Choroid plexus epithelial cell (primary cell): Measurements from ENCODE around the gene LDAH.

Source experiments
- DNase-seq: peaks from one replicate; pipeline ENCODE4 v3.0.0-alpha.2; 2010; ENCODE audit warnings: low read depth
- H3K4me3 ChIP-seq: 2 replicates; pipeline ENCODE4 v1.5.1; 2011; ENCODE audit warnings: low read depth, mild to moderate bottlenecking, control low read depth, low read length, moderate library complexity
- TF ChIP-seq, protein P1 (sequence below): conservative IDR thresholded peaks from 2 replicates; pipeline ENCODE4 v1.5.1; 2011; ENCODE audit warnings: low read depth, mild to moderate bottlenecking, control low read depth, inconsistent platforms, low read length, moderate library complexity

LDAH gene

GRCh38 chr2:20822535-20823490, at the start of gene LDAH:
Gene LDAH (minus strand): TSS chr2:20823101. CDS start chr2:20801463, 21,638 bp downstream.
- peak within 1 kb of the TSS; percentile 91 for H3K4me3 ChIP-seq
- TF ChIP-seq, protein P1, sequence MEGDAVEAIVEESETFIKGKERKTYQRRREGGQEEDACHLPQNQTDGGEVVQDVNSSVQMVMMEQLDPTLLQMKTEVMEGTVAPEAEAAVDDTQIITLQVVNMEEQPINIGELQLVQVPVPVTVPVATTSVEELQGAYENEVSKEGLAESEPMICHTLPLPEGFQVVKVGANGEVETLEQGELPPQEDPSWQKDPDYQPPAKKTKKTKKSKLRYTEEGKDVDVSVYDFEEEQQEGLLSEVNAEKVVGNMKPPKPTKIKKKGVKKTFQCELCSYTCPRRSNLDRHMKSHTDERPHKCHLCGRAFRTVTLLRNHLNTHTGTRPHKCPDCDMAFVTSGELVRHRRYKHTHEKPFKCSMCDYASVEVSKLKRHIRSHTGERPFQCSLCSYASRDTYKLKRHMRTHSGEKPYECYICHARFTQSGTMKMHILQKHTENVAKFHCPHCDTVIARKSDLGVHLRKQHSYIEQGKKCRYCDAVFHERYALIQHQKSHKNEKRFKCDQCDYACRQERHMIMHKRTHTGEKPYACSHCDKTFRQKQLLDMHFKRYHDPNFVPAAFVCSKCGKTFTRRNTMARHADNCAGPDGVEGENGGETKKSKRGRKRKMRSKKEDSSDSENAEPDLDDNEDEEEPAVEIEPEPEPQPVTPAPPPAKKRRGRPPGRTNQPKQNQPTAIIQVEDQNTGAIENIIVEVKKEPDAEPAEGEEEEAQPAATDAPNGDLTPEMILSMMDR = peak; percentile 8
- peak; percentile 86 for DNase-seq

DNA sequence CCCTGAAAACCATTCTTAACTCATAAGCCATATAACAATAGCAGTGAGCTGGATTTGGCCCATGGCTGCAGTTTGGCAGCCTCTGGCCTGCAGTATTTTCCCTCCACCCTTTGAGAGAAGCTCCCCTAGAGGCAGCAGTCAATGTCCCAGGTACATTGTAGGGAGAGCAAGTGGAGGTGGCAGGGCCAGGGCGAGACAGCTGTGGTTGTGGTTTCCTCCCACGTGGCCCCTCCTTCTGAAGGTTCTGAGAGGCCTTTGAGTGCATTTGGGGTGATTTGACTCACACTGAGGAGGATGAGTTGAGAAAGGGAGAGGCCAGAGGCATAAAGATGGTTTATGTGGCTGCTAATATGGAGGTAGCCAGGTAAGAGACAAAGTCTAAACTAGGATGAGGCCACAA, 45.5 kb upstream of the LDAH start:
- H3K4me3 ChIP-seq = no peak overlapping the region
- DNase-seq = no peak
- TF ChIP-seq, protein P1 = no peak

GRCh38 chr2:20862850-20863249, 39.9 kb upstream of the LDAH start:
- TF ChIP-seq, protein P1 = no peak
- no peak overlapping the region for H3K4me3 ChIP-seq
- no peak for DNase-seq

DNA sequence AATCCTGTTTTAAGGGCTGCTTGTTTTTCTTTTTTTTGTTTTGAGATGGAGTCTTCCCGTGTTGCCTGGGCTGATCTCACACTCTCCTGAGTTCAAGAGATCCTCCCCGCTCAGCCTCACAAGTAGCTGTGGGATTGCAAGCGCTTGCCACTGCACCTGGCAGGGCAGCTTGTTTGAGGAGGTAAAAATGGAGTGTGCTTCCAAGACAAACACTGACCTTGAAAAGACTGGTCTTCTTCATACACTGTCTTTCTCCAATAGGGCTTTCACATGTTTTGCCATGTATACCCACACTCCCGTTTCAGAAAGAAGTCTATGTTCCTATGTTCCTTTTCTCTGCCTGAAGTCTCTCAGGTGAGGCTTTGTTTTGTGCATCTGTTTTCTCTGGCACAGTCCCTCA, 32.6 kb upstream of the LDAH start:
- DNase-seq = no peak
- H3K4me3 ChIP-seq = no peak overlapping the region

DNA sequence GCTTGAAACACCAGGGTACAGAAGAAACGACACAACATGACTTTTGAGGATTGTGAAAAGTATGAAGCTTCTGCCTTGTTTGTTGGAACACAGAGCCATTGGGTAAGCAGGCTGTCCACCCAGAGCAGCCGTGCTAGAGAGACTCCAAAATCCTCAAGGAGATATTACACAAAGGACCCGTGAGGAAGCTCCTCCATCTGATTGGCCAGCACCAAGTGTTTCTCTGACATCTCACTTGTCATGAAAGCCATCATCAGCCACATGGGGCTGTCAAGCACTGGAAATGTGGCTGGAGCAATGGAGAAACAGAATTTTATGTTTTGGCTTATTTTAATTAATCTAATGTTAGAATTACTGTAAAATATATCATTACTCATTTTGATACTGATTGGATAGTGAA, 29.8 kb upstream of the LDAH start:
- no peak overlapping the region for H3K4me3 ChIP-seq
- DNase-seq = no peak
- TF ChIP-seq, protein P1 = no peak

More for the DNA sequence above, 32.6 kb upstream of the LDAH start:
- TF ChIP-seq, protein P1 = no peak

DNA sequence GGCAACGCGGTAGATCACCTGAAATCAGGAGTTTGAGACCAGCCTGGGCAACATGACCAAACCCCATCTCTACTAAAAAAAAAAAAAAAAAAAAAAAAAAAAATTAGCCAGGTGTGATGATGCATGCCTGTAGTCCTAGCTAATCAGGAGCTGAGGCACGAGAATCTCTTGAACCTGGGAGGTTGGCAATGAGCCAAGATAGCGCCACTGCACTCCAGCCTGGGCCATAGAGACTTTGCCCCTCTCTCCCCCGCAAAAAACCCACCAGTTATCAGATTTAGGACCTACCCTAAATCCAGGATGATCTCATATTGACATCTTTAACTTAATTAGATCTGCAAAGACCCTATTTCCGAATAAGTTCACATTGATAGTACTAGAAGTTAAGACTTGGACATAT, 29.2 kb upstream of the LDAH start:
- DNase-seq = no peak
- TF ChIP-seq, protein P1 = no peak
- no peak overlapping the region for H3K4me3 ChIP-seq

DNA sequence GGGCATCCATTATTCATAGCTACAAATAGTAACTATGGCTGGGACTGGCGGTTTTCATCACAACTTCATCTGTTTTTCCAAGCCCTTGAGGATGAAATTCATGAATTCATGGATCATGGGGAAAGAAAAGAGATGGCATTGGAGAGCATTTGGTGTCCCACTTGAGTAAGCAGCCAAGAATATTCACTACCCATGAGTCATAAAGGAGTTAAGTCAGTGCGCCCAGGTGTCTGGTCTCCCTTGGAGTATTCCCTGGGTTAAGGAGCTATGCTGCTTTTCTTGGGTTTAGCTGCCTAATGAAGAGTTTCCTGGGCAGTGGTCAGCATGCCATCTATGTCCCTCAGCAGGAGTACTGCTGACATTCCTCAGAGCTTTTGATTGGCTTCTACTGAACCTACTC, 21.3 kb upstream of the LDAH start:
- DNase-seq = no peak
- TF ChIP-seq, protein P1 = no peak
- no peak overlapping the region for H3K4me3 ChIP-seq
